ENCODE measurements around the gene ZNF860. TPM values are rescaled to one million over a fixed set of nuclear protein-coding genes. Genes with fewer than 3 reads are reported as not detected.

The ZNF860 gene
- total and polyA plus RNA-seq, 2 donors (not counting 1 experiment from before 2014, with no cell fraction given): 16.2 to 41.4 TPM

DNA sequence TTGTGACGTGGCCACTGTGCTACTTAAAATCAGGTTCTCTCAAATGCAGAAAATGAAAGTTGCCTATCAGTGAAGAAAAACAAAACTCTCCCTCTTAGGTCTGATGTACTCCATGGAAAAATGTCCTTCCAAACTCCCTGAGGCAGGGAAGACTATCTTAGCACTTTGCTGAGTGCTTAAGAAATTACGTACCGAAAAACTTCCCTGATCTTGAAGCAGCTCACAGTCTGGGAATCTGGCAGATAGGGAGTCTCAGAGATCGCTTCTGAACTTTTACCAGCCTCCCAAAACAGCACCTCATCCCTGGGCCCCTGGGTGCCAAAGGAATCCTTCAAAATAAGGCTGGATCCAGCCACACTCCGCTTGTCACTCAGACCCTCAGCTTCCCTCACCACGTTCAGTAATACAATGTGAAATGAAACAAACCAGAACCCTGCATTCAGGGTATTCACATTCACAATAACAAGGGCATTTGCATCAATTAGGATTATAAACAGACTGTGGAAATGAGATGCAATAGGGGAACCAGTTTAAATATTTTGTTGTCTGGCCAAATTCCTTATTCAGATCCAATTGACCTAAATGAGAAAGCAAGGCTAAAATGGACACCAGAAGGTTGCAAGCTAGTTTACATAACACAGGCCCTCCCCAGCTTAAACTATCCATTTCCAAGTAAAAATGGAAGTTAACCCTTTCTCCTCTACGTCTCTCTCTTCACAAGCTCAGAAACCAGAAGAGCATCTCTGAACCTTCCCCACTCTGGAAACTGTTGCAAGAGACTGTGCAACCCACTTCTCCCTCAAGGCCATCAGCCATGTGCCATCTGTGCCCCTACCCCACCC, 21.4 kb upstream of the ZNF860 start:
- Histone ChIP-seq H3K27ac (ENCODE audit: low read length in 2 of 2) (peak overlapping the region; percentile 56 to 88), H3K79me2 (ENCODE audit: control insufficient read depth, insufficient read depth, low read length) (peaks cover 100% of the 10 kb centered on the region), H2AFZ (ENCODE audit: insufficient read depth, low read depth, low read length, poor library complexity, severe bottlenecking) (peak overlapping the region; percentile 19), H3K36me3 (replicated peaks in 1 of 2; ENCODE audit: control extremely low read depth in 1 of 2, control insufficient read depth in 1 of 2, extremely low read depth in 1 of 2, insufficient read depth in 2 of 2, low read length in 1 of 2) (peaks cover 0 to 14% of the 10 kb centered on the region in 2 experiments), H3K4me2 (replicated peaks; ENCODE audit: low read depth, low read length, poor library complexity, severe bottlenecking) (peak overlapping the region; percentile 74), H3K27me3 (replicated peaks in 1 of 4; ENCODE audit: control extremely low read depth in 1 of 4, control insufficient read depth in 3 of 4, insufficient read depth in 4 of 4, low read length in 3 of 4) (no peaks in the 10 kb centered on the region), H3K9me3 (ENCODE audit: control extremely low read depth in 1 of 3, control insufficient read depth in 2 of 3, insufficient read depth in 1 of 3, low read length in 2 of 3) (peaks cover 1 to 21% (median 11%) of the 10 kb centered on the region in 3 donors), H4K20me1 (ENCODE audit: control insufficient read depth, insufficient read depth, low read length, poor library complexity, severe bottlenecking) (no peaks in the 10 kb centered on the region), H3K4me1 (ENCODE audit: control insufficient read depth in 2 of 2, insufficient read depth in 2 of 2, low read length in 2 of 2) (peaks cover 83 to 92% of the 10 kb centered on the region in 2 donors), H3K9ac (ENCODE audit: low read length) (peak overlapping the region; percentile 59), H3K4me3 (ENCODE audit: control extremely low read depth in 1 of 5, extremely low read depth in 1 of 5, insufficient read depth in 1 of 5, low read depth in 2 of 5, low read length in 4 of 5) (peak overlapping the region in 4 of 5 experiments; percentile 15 to 60 (median 35))
- intact Hi-C loops (cut with micrococcal nuclease): loop anchor here (1.0 to 10.0 kb wide), 5 partner anchors 8 to 425 kb away; partner anchors contain the start of genes OSBPL10, STT3B and ZNF860
- ATAC-seq (ENCODE audit: low read depth) (peak; percentile 40), DNase-seq (peak; percentile 38)
- TF ChIP-seq EZH2 (IDR thresholded peaks at IDR 0.05; ENCODE audit: borderline replicate concordance, insufficient read depth, low read depth, low read length, poor library complexity, severe bottlenecking): no peak
- TF ChIP-seq CTCF (IDR thresholded peaks at IDR 0.05): no peak
- CTCF ChIA-PET: interaction anchor here (0.9 to 2.7 kb wide), 13 partner anchors 10 to 439 kb away, joined by 3 to 19 read pairs (median 3); partner anchors contain the start of genes OSBPL10 and ZNF860
- Mint-ChIP-seq H3K9me3 (ENCODE audit: insufficient read depth) (peaks cover under 1% of the 10 kb centered on the region), H3K27ac (peak overlapping the region; percentile 95), H3K27me3 (no peaks in the 10 kb centered on the region), H3K4me3 (peak overlapping the region; percentile 89), H3K4me1 (peaks cover 84% of the 10 kb centered on the region)
- 59% methylated on average over 6 of the region's 7 CpGs for WGBS (ENCODE audit: insufficient coverage)
- POLR2A ChIA-PET: interaction anchor here (0.6 to 2.3 kb wide), 8 partner anchors 13 to 1133 kb away, joined by 3 to 15 read pairs (median 4); partner anchors contain the start of genes OSBPL10 and ZNF860
